Measurements from ENCODE around the gene MLF2. TPM values are rescaled to one million over a fixed set of nuclear protein-coding genes. Genes with fewer than 3 reads are reported as not detected.

MLF2 gene
- total and polyA plus RNA-seq, 2 of the 13 experiments (the other 11 are each of a cell fraction or from before 2014, with no cell fraction given) = 88.1 to 167 TPM

GRCh38 chr12:6724409-6724797 lies 28.5 kb downstream of the MLF2 start (continued):
- TF ChIP-seq ZNF740 (CRISPR knock-in tag; IDR thresholded peaks at IDR 0.05) (0 out of 2 replicates have a peak, but pooled peaks have one; percentile 1), NKX3-1 (CRISPR knock-in tag; IDR thresholded peaks at IDR 0.05) (peak; percentile 19; the same call in 1 of the 2 replicates), GZF1 (CRISPR knock-in tag; IDR thresholded peaks at IDR 0.05) (no peak), MTERF4 (CRISPR knock-in tag; IDR thresholded peaks at IDR 0.05) (peak; percentile 61), ZNF800 (CRISPR knock-in tag; IDR thresholded peaks at IDR 0.05) (0 out of 2 replicates have a peak, but pooled peaks have one; percentile 12), SP5 (CRISPR knock-in tag; IDR thresholded peaks at IDR 0.05; ENCODE audit: borderline replicate concordance, low read depth) (no peak), ATM (IDR thresholded peaks at IDR 0.05; ENCODE audit: borderline replicate concordance) (no peak), ZNF44 (CRISPR knock-in tag; IDR thresholded peaks at IDR 0.05) (no peak), ARNT2 (CRISPR knock-in tag; IDR thresholded peaks at IDR 0.05; ENCODE audit: low read depth) (peak; percentile 3; the same call in 1 of the 2 replicates), GRHL1 (CRISPR knock-in tag; conservative IDR thresholded peaks at IDR 0.05) (no peak), ATF7 (IDR thresholded peaks at IDR 0.05) (no peak), ATF7 (CRISPR knock-in tag; IDR thresholded peaks at IDR 0.05) (no peak), U2AF1 (optimal IDR thresholded peaks at IDR 0.05; ENCODE audit: low read depth, low read length) (no peak)
- TF ChIP-seq, protein P1, sequence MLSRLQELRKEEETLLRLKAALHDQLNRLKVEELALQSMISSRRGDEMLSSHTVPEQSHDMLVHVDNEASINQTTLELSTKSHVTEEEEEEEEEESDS (CRISPR knock-in tag; IDR thresholded peaks at IDR 0.05; ENCODE audit: borderline replicate concordance) = no peak
- TF ChIP-seq, protein P2, sequence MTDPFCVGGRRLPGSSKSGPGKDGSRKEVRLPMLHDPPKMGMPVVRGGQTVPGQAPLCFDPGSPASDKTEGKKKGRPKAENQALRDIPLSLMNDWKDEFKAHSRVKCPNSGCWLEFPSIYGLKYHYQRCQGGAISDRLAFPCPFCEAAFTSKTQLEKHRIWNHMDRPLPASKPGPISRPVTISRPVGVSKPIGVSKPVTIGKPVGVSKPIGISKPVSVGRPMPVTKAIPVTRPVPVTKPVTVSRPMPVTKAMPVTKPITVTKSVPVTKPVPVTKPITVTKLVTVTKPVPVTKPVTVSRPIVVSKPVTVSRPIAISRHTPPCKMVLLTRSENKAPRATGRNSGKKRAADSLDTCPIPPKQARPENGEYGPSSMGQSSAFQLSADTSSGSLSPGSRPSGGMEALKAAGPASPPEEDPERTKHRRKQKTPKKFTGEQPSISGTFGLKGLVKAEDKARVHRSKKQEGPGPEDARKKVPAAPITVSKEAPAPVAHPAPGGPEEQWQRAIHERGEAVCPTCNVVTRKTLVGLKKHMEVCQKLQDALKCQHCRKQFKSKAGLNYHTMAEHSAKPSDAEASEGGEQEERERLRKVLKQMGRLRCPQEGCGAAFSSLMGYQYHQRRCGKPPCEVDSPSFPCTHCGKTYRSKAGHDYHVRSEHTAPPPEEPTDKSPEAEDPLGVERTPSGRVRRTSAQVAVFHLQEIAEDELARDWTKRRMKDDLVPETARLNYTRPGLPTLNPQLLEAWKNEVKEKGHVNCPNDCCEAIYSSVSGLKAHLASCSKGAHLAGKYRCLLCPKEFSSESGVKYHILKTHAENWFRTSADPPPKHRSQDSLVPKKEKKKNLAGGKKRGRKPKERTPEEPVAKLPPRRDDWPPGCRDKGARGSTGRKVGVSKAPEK (CRISPR knock-in tag; IDR thresholded peaks at IDR 0.05; ENCODE audit: borderline replicate concordance) = no peak
- TF ChIP-seq, protein P3, sequence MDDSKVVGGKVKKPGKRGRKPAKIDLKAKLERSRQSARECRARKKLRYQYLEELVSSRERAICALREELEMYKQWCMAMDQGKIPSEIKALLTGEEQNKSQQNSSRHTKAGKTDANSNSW (CRISPR knock-in tag; IDR thresholded peaks at IDR 0.05; ENCODE audit: borderline replicate concordance) = no peak
- TF ChIP-seq, protein P4, sequence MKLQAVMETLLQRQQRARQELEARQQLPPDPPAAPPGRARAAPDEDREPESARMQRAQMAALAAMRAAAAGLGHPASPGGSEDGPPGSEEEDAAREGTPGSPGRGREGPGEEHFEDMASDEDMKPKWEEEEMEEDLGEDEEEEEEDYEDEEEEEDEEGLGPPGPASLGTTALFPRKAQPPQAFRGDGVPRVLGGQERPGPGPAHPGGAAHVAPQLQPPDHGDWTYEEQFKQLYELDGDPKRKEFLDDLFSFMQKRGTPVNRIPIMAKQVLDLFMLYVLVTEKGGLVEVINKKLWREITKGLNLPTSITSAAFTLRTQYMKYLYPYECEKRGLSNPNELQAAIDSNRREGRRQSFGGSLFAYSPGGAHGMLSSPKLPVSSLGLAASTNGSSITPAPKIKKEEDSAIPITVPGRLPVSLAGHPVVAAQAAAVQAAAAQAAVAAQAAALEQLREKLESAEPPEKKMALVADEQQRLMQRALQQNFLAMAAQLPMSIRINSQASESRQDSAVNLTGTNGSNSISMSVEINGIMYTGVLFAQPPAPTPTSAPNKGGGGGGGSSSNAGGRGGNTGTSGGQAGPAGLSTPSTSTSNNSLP (IDR thresholded peaks at IDR 0.05; ENCODE audit: low read depth, low read length) = no peak
